Upper lobe of left lung (tissue), 6 donors: ENCODE data around the gene RCC1. TPM values are rescaled to one million over a fixed set of nuclear protein-coding genes. Genes with fewer than 3 reads are reported as not detected.
"Not testable (repeated sequence)": the region's sequence is repeated elsewhere in the genome, so short reads cannot be mapped to it uniquely, and the experiment has no call there.

ENCODE experiments used
- ATAC-seq, 2 donors: fragments of 200-7000 bp; cut with Tn5 transposase; one replicate each; pipeline ENCODE4 v1.9.1; 2022; ENCODE audit warnings: mild to moderate bottlenecking in 2 of 2, moderate library complexity in 2 of 2; ENCODE audit not compliant: low FRiP score in 2 of 2
- DNase-seq, 2 donors: peaks; one replicate each; pipeline ENCODE4 v3.0.0-alpha.2; 2019 to 2020
- H3K27ac ChIP-seq, 4 donors: fragments of 200-600 bp; sonication (generic); one replicate each; pipeline ENCODE4 v1.5.1; 2016 to 2019
- H3K27me3 ChIP-seq, 4 donors: fragments of 200-600 bp; sonication (generic); one replicate each; pipeline ENCODE4 v1.5.1; 2017 to 2019
- H3K36me3 ChIP-seq, 4 donors: fragments of 200-600 bp; sonication (generic); one replicate each; pipeline ENCODE4 v1.5.1; 2016 to 2019
- H3K4me1 ChIP-seq, 4 donors: fragments of 200-600 bp; sonication (generic); one replicate each; pipeline ENCODE4 v1.5.1; 2018 to 2019
- H3K4me3 ChIP-seq, 4 donors: fragments of 200-600 bp; sonication (generic); one replicate each; pipeline ENCODE4 v1.5.1; 2017 to 2019; ENCODE audit warnings: mild to moderate bottlenecking in 2 of 4, moderate library complexity in 1 of 4
- H3K9me3 ChIP-seq, 4 donors: fragments of 200-600 bp; sonication (generic); one replicate each; pipeline ENCODE4 v1.5.1; 2018 to 2019
- CTCF ChIP-seq, 6 experiments: fragments of 450-650 bp in 4 of 6; fragments of 200-600 bp in 2 of 6; sonication (generic) in 2 of 6; IDR thresholded peaks; one replicate each; pipeline ENCODE4 v1.5.1; 2016 to 2019; ENCODE audit warnings: antibody characterized with exemption in 6 of 6
- EP300 ChIP-seq, 4 donors: sonication (generic); formaldehyde crosslinking; IDR thresholded peaks; one replicate each; pipeline ENCODE4 v1.5.1; 2017; ENCODE audit warnings: antibody characterized with exemption in 4 of 4, control low read depth in 2 of 4
- POLR2A ChIP-seq, 4 donors: fragments of 450-650 bp; IDR thresholded peaks; one replicate each; pipeline ENCODE4 v1.5.1; 2016 to 2017; ENCODE audit warnings: antibody characterized with exemption in 4 of 4, mild to moderate bottlenecking in 2 of 4
- POLR2AphosphoS5 ChIP-seq, 2 donors: sonication (generic); formaldehyde crosslinking; IDR thresholded peaks; one replicate each; pipeline ENCODE4 v1.5.1; 2017; ENCODE audit warnings: antibody characterized with exemption in 2 of 2
- WGBS, 2 donors: methylation state at CpG; one replicate each; pipeline ENCODE4 v1.1.5; 2017 to 2018; 5-methylcytosine and 5-hydroxymethylcytosine counted together
- total RNA-seq, 6 donors: library from RNA; depleted of rRNA in 4 of 6; stranded (reverse); fragments of >200 nt in 4 of 6; gene quantifications; one replicate each; pipeline versions ENCODE4 v1.1.0 to v1.2.1, GENCODE V29; 2016 to 2021
- donor health status: DM: no; HTN: no; CAD: no; lungs with moderate emphysema.
- donor health status: DM: no; HTN: yes; CAD: no; lungs with severe emphysema.

RCC1 gene
- total RNA-seq, 6 donors from 2014 or later, result 17.6 to 32.7 (median 20.1) TPM

DNA sequence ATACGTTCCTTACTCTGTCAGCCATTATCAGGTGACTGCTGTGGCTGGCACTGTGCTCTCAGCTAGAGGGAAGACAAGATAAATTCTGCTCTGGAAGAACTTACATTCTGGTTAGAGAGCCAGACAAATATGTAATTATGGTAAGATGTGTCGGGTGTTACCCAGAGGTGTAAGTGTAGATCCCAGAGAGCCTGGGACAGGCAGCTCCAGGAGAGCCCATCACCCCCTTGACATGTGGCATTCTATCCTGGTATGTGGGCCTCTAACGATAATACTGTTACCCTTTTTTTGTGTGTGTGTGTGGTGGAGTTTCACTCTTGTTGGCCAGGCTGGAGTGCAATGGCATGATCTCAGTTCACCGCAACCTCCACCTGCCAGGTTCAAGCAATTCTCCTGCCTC is 66.1 kb downstream of the RCC1 start:
- no peak for ATAC-seq
- no peak overlapping the region for H3K27ac ChIP-seq

DNA sequence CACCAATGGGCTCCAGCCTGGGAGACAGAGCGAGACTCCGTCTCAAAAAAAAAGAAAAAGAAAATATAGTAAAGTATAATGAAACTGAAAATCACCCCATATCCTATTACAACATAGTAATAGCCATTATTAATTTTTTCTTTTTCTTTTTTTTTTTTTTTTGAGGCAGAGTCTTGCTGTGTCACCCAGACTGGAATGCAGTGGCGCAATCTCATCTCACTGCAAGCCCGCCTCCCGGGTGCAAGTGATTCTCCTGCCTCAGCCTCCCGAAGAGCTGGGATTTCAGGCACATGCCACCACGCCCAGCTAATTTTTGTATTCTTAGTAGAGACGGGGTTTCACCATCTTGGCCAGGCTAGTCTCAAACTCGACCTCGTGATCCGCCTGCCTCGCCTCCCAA is 67.0 kb downstream of the RCC1 start:
- H3K36me3 ChIP-seq, result peaks cover 13 to 92% (median 68%) of the 10 kb centered on the region in 4 donors
- WGBS, 2 donors, result 80 to 89% methylated on average over 12 of the region's 12 CpGs

More for the DNA sequence above, 66.1 kb downstream of the RCC1 start:
- Histone ChIP-seq H3K9me3 (no peaks in the 10 kb centered on the region), H3K27me3 (no peaks in the 10 kb centered on the region), H3K4me3 (no peak overlapping the region), H3K36me3 (peaks cover 15 to 92% (median 68%) of the 10 kb centered on the region in 4 donors), H3K4me1 (no peaks in the 10 kb centered on the region)
- no peak for DNase-seq
- WGBS, 2 donors, result 90 to 100% methylated on average over 4 of the region's 4 CpGs
- TF ChIP-seq POLR2A (IDR thresholded peaks at IDR 0.05), result no peak
- TF ChIP-seq CTCF (IDR thresholded peaks at IDR 0.05), result no peak
- TF ChIP-seq EP300 (IDR thresholded peaks at IDR 0.05), result no peak
- no peak for TF ChIP-seq POLR2AphosphoS5 (IDR thresholded peaks at IDR 0.05)

GRCh38 chr1:28573564-28573963 is 67.7 kb downstream of the RCC1 start:
- Histone ChIP-seq H3K36me3 (peaks cover 17 to 91% (median 68%) of the 10 kb centered on the region in 4 donors), H3K27me3 (no peaks in the 10 kb centered on the region), H3K4me1 (no peaks in the 10 kb centered on the region), H3K4me3 (no peak overlapping the region), H3K27ac (no peak overlapping the region), H3K9me3 (no peaks in the 10 kb centered on the region)
- ATAC-seq (no peak), DNase-seq (no peak)
- TF ChIP-seq CTCF (IDR thresholded peaks at IDR 0.05), result no peak
- TF ChIP-seq EP300 (IDR thresholded peaks at IDR 0.05), result no peak
- no peak for TF ChIP-seq POLR2A (IDR thresholded peaks at IDR 0.05)
- TF ChIP-seq POLR2AphosphoS5 (IDR thresholded peaks at IDR 0.05), result no peak
- WGBS, 2 donors, result 96% methylated on average over 11 of the region's 11 CpGs

More for the DNA sequence above, 67.0 kb downstream of the RCC1 start:
- not testable (repeated sequence) for H3K4me1 ChIP-seq, H3K27me3 ChIP-seq, H3K27ac ChIP-seq, H3K4me3 ChIP-seq, DNase-seq, ATAC-seq, H3K9me3 ChIP-seq

DNA sequence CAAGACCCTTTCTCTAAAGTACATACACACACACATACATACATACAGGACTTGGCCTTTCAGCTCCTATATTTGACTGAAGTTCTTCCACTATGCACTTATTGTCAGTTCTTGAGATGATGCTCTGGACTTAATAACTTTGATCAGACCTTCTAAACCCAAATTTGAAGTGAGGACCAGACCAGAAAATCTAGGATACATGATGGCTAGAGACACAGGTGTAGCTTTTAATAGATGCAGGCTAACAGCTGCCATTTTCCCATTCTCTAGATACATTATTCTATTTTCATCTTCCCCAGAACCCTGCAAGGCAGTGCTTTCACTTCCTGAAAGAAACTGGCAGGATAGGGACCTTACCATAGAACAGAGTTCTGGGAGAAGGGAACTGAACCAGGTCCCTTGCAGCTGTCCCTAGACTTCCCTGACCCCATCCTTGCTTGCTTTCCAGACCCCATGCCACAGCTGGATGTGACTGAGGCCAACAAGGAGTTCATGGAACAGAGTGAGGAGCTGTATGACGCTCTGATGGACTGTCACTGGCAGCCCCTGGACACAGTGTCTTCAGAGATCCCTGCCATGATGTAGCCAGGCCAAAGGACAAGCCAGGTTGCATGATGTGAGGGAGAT is 71.3 kb downstream of the RCC1 start:
- H3K27ac ChIP-seq, result no peak overlapping the region
- TF ChIP-seq POLR2A (IDR thresholded peaks at IDR 0.05), result no peak
- no peak for TF ChIP-seq CTCF (IDR thresholded peaks at IDR 0.05)
- no peak for TF ChIP-seq EP300 (IDR thresholded peaks at IDR 0.05)
- TF ChIP-seq POLR2AphosphoS5 (IDR thresholded peaks at IDR 0.05), result no peak

DNA sequence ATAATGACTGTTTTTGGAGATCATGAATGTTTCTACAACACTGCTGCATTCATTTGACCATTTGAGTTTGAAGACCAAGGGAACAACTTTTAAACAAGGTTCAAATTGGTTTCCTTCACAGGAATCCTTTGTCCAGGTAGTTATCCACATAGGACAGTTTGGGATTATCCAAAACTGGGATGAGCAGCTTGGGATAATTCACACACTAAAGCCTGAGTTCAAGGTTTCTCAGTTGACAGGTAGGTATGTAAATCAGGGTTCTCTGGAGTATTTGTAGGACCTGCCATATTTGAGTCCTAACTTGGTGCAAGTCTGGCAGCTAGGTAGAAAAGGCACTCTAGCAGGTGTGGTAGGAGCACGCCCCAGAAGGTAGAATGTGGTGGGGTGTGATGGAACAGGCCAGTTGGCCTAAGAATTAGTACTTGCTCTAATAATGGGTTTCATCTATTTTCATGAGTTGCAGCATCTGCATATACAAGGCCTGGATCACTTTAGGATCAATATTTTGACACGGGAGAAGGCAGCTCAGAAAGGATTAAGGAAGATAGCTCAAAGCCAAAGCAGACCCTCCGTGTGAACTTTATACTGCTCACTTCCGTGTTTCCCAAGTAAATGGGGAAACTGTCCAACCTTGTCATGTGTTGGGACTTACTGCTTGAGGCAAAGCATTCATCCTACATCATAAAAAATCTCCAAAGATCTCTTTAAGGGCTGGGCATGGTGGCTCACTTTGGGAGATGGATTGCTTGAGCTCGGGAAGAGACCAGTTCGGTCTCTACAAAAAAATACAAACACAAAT is 72.1 kb downstream of the RCC1 start:
- Histone ChIP-seq H3K27ac (no peak overlapping the region), H3K4me1 (peaks cover 19 to 30% (median 23%) of the 10 kb centered on the region in 4 donors), H3K36me3 (peaks cover 27 to 69% (median 52%) of the 10 kb centered on the region in 4 donors), H3K27me3 (no peaks in the 10 kb centered on the region), H3K9me3 (no peaks in the 10 kb centered on the region), H3K4me3 (no peak overlapping the region)
- DNase-seq (no peak), ATAC-seq (no peak)
- WGBS, 2 donors, result 71 to 85% methylated on average over 6 of the region's 6 CpGs
- TF ChIP-seq POLR2A (IDR thresholded peaks at IDR 0.05), result no peak
- no peak for TF ChIP-seq CTCF (IDR thresholded peaks at IDR 0.05)
- TF ChIP-seq POLR2AphosphoS5 (IDR thresholded peaks at IDR 0.05), result no peak
- TF ChIP-seq EP300 (IDR thresholded peaks at IDR 0.05), result no peak

More for the DNA sequence above, 71.3 kb downstream of the RCC1 start:
- DNase-seq (no peak), ATAC-seq (no peak)
- H3K27me3 ChIP-seq, result no peaks in the 10 kb centered on the region
- peaks cover 18 to 23% (median 19%) of the 10 kb centered on the region in 4 donors for H3K4me1 ChIP-seq
- H3K4me3 ChIP-seq, result no peak overlapping the region
- H3K9me3 ChIP-seq, result no peaks in the 10 kb centered on the region
- peaks cover 27 to 76% (median 55%) of the 10 kb centered on the region in 4 donors for H3K36me3 ChIP-seq
- 83 to 100% methylated on average over 1 of the region's 1 CpG for WGBS, 2 donors
